KOPT-K1 (cell line): Measurements from ENCODE around the gene EYA3.
A peak's percentile ranks its signal among the peaks of the same experiment; 100 is the strongest.

Experiments
- H3K27ac ChIP-seq: fragments of 200-600 bp; sonication (generic); 2 replicates; pipeline ENCODE4 v1.5.1; 2016; ENCODE audit warnings: antibody characterized with exemption, mild to moderate bottlenecking, low read depth, low read length; ENCODE audit not compliant: poor library complexity, severe bottlenecking
- H3K36me3 ChIP-seq: fragments of 200-600 bp; sonication (generic); 2 replicates; pipeline ENCODE4 v1.5.1; 2017; ENCODE audit warnings: antibody characterized with exemption, mild to moderate bottlenecking, low read length, moderate library complexity; ENCODE audit not compliant: insufficient read depth
- H3K9me3 ChIP-seq: fragments of 200-600 bp; sonication (generic); 2 replicates; pipeline ENCODE4 v1.5.1; 2017; ENCODE audit warnings: antibody characterized with exemption, low read length, mild to moderate bottlenecking; ENCODE audit not compliant: insufficient read depth, poor library complexity, severe bottlenecking

EYA3 gene

DNA sequence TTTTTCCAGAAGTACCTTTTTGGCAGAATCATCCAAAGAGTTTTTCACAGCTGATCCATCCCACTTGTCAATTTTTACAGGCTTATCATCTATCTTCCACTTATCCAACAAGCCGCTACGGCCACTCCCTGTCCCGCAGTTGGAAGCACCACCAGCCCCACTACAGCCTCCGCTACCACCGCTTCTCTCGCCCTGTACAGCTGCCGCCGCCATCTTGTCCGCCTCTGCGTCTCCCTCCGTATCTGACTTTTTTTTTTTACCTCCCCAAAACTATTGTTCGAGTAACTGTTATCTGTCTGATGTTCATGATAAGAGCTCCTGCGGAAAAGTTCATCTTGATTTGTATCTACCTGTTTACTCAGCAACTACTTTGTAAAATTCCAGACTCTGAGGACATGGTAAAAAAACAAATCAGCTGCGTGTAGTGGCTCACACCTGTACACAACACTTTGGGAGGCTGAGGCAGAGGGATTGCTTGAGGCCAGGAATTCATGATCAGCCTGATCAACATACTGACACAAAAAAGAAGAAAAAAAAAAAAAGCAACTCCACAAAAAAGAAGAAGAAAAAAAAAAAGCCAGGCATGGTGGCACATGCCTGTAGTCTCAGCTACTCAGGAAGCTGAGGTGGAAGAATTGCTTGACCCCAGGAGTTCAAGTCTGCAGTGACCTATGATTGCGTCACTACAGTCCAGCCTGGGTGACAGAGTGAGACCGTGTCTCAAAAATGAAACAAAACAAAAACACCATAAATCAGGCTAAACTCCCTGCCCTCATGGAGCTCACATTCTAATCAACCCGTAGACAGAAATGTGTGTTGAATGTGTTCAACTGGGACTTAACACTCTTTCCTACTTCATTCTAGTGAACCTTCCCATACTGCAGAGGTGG, 8.0 kb upstream of the EYA3 start:
- Histone ChIP-seq H3K27ac (no peak overlapping the region), H3K9me3 (no peaks in the 10 kb centered on the region), H3K36me3 (no peaks in the 10 kb centered on the region)

DNA sequence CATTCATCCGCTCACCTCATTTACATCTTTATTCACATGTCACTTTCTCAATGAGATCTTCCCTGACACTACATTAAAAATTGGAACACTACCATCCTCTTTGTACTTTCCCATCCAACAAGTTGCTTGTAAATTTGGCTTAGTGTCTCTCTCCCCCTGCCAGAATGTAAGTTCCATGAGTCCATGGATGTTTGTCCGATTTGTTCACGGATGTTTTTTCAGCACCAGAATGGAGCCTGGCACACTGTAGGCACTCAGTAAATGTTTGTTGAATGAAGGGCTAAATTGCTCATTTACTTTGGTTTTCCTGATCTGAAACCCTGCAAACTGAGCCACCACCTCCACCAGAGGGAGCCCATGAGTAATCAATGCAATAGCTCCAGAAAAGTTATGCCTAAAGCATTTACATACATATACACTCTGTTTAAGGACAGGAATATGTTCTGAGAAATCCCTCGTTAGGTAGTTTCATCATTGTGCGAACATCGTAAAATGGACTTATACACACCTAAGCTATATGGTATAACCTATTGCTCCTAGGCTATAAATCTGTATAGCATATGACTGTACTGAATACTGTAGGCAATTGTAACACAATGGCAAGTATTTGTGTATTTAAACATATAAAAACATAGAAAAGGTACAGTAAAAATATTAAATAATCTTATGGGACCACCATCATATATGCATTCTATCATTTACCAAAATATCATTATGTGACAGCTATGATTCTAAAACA, 2.8 kb upstream of the EYA3 start:
- no peaks in the 10 kb centered on the region for H3K9me3 ChIP-seq
- no peaks in the 10 kb centered on the region for H3K36me3 ChIP-seq
- H3K27ac ChIP-seq: no peak overlapping the region

DNA sequence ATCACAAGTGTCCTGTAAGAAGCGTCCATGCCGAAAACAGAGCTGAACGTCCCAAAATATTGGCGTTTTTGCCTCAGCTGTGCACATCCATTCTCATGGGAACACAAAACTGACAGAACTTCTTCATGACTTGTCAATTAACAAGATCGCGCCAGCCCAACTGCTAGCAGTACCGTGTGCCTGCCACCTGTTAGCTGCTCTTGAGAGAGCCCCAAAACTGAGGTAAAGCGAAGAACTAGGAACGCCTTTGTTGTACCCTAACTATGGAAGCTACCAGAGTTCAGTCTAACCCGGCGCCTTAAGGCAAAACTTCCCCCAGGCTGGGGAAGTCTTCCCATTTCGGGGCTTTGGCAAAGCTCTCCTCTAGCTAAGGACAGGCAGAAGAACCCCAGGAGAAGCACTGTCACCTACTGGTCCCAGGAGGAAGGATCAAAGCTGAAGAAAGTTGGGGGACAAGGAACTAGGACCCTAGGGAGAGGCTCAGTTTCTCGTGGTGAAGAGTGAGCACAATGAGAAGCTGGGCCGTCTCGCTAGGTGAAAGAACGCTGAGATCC, 719 bp downstream of the EYA3 start:
- Histone ChIP-seq H3K36me3 (no peaks in the 10 kb centered on the region), H3K27ac (peak overlapping the region; percentile 77), H3K9me3 (no peaks in the 10 kb centered on the region)

DNA sequence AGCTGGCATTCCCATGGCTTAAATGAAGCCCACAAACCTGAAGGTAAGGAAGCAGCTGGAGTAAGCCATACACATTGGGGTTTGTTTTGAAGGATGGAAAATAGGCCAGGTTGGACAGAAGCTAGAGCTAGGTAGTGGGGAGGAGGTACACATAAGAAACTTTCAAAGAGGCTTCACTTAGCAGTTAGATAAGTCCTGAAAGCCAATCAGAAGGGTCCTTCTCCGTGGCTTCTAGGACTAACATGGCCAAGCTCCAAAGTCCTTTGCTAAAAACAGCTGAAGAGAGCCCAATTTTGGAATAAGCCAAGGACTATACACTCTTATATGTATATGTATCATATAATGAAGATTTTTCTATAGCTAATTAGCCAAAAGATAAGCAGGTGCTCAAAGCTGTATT, 1.8 kb downstream of the EYA3 start:
- H3K9me3 ChIP-seq: no peaks in the 10 kb centered on the region
- H3K27ac ChIP-seq: no peak overlapping the region
- H3K36me3 ChIP-seq: no peaks in the 10 kb centered on the region

DNA sequence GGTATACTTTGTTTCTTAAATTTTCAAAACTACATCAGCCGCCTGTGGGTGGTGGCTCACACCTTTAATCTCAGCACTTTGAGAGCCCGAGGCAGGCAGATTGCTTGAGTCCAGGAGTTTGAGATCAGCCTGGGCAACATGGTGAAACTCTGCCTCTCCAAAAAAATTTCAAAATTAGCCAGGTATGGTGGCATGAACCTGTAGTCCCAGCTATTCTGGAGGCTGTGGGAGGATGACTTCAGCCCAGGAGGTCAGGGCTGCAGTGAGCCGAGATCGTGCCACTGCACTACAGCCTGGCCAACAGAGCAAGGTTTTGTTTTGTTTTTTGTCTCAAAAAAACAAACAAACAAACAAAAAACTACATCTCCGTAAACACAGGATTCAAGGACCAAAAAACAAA, 3.3 kb downstream of the EYA3 start:
- Histone ChIP-seq H3K36me3 (peaks cover 7% of the 10 kb centered on the region), H3K9me3 (no peaks in the 10 kb centered on the region), H3K27ac (no peak overlapping the region)

DNA sequence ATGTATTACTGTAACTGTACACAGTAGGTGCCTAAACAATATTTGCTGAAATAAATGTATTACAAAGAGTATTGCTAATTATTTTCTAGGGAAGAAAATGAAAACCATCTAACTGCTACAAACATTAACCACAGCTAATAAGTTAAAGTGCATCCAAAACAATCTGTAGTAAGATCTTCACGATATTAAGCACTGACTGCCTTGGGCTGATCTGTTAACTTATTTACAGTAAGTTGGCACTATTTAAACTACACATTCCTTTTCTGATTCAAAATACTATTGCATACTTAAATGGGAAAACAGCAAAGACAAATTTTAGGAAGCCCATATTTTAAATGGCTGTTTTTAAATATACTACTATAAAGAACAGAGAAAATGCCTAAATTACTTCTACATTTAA, 4.5 kb downstream of the EYA3 start:
- H3K9me3 ChIP-seq: no peaks in the 10 kb centered on the region
- H3K27ac ChIP-seq: no peak overlapping the region
- H3K36me3 ChIP-seq: peaks cover 20% of the 10 kb centered on the region

DNA sequence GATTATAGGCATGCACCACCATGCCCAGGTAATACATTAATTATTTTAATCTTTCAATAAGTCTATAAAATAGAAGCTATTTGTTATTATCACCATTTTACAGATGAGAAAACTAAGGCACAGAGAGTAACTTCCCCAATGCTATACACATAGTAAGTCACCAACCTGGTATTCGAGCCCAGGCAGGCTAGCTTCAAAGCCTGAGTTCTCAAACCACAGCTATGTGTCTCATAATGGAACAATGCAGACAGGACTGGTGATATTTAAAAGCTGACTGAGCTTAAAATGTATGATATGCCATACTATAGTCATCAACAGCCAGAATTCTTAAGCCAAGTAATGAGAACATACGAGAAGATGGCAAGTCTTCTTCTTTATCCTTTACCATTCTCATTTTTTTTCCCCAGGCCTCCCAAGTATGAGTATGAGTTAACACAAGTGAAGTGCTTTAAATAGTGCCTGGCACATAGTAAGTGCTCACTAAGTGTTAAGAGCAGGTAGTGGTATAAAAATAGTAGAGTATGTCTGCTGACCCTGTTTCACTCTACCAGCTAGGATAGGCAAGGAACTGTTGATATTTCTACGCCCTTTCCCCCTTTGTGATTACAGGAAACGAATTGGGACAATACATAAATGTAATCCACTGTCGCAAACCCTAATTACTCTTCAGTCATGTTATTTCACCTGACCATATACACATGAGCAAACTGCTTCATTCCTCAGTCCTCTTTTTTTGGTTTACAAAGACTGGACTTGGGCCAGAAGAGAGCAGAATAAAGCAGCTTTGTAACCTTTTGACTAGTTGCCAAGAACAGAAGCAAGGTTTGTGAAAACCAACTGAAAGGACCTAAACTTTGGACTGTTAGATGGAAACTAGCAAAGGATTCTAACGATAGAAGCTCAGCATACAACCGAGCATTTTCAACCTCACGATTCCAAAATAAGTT, 9.5 kb downstream of the EYA3 start:
- peaks cover 23% of the 10 kb centered on the region for H3K36me3 ChIP-seq
- no peaks in the 10 kb centered on the region for H3K9me3 ChIP-seq
- no peak overlapping the region for H3K27ac ChIP-seq

DNA sequence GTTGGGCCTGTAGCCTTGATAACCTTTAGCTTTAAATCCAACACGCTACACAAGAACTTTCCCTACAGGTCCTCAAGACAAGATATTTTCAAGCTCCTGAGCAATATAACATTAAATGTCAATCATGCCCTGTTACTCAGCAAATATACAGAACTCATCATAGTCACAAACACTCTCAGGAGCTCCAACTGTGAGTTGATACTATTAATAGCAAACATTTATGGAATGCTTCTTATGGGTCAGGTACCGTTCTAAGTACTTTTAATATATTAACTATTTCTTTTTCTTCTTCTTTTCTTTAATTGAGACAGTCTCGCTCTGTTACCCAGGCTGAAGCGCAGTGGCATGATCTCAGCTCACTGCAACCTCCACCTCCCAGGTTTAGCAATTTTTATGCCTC, 10.1 kb downstream of the EYA3 start:
- no peak overlapping the region for H3K27ac ChIP-seq
- no peaks in the 10 kb centered on the region for H3K9me3 ChIP-seq
- peaks cover 23% of the 10 kb centered on the region for H3K36me3 ChIP-seq

DNA sequence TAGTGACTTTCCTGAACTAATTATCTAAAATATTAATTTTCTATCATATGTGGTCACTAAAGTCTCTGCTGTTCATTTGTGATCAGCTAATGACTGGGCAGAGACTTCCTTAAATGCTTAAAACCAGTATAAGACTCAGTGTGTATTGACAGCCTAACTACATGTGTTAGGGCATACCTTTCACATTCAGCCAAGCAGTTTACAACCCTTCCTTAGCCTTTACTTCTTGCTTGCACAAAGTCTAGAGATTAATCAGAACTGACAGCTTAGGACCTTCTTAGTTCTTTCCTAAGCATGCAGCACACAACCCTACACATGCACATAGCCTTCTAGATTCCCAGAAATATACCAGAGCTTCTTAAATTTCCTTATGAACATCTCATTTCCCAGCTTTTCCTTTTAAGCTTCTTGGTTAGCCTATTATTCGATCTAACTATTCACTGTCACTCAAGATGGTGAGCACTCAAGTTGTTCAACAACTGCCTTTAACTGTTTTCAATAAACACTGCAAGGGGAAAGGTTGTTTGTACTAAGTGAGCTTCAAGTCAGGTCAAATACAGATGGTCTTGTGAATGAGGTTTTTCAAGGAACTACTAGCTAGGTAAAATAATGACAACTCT, 13.4 kb downstream of the EYA3 start:
- peaks cover 14% of the 10 kb centered on the region for H3K36me3 ChIP-seq
- no peak overlapping the region for H3K27ac ChIP-seq
- H3K9me3 ChIP-seq: no peaks in the 10 kb centered on the region

DNA sequence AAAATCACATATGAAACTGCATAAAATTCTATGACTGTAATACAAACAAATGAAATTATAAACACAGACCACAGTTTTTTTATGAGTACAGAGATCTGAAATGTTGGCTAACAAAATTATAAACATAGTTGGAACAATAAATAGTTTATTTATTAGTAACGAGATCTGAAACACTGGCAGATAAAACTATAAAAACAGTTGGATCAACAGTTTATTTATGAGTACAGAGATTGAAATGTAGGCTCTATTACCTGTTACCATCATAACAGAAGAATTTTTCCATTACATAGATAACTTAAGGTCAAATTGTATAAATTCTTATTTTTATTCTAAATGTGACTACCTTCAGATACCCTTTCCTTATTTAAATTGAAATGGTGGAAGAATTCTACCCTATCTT, 14.5 kb downstream of the EYA3 start:
- Histone ChIP-seq H3K36me3 (peaks cover 3% of the 10 kb centered on the region), H3K27ac (no peak overlapping the region), H3K9me3 (no peaks in the 10 kb centered on the region)

DNA sequence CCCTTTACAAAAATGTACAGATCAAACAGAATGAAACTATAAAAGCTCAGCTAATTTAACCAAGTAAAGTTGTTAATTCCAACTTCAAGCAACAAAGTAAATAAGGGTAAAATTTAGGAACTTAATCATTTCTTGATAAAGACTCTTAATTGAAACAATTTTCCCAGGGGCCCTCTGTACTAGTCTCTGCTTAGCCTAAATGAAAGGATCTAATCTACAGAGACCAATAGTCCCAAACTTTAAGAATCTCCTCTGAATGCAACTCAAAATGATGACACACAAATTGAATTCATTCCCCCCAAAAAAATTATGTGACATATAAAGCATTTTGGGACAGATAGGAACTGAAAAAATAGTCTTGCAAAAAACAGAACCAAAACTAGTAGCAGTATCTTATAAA, 16.6 kb downstream of the EYA3 start:
- no peak overlapping the region for H3K27ac ChIP-seq
- H3K9me3 ChIP-seq: no peaks in the 10 kb centered on the region
- no peaks in the 10 kb centered on the region for H3K36me3 ChIP-seq

DNA sequence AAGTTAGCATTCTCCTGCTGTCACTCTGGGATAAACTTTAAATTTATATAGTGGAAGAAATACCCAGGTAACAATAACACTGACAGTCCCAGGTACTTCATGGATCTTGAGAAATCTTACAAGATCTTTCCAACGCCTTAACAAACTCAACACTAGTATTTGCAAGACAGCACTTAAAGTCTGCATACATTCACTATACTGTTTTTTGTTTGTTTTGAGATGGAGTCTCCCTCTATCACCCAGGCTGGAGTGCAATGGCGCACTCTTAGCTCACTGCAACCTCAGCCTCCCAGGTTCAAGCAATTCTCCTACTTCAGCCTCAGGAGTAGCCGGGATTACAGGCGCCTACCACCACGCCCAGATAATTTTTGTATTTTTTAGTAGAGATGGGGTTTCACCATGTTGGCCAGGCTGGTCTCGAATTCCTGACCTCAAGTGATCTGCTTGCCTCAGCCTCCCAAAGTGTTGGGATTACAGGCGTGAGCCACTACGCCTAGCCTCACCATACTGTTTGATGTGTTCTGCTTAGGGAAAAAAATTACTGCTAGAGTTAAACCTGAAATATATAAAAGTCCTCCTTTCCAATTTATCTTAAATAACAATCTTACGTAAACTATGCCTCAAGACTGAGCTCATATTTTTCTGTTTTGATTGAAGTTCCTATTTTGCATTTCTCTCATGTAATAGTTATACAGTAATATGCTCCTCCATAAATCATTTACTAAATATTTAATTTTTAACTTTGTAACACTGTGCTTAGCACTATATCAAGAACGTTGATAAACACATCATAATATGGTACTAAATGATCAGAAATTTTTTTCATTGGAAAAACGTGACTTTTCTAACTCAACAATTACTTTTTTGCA, 17.5 kb downstream of the EYA3 start:
- H3K9me3 ChIP-seq: no peaks in the 10 kb centered on the region
- H3K27ac ChIP-seq: no peak overlapping the region
- no peaks in the 10 kb centered on the region for H3K36me3 ChIP-seq

DNA sequence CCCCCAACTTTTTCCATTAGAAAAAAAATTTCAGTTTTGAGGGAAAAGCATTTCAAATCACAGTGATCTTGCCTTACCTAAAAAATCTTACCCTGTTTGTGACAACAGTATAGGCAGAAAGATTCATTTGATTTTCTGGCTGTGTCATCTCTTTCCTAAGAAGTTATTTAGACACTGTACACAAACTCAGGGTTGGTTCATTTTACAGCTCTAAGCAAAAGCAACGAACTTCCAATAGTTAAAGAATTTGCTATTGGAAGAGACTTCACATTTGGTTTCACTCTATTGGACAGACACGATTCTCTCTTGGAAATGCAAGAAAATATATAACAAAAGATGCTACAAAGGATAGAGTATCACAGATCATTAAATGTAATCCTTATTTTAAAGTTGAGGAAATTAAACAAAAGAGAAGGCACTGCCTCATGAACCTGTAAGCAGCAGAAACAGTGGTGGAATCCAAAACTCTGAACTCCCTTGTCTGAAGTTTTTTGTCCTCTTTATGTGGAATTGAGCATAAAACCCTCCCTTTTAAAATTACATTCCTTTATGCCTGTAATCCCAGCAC, 20.8 kb downstream of the EYA3 start:
- no peak overlapping the region for H3K27ac ChIP-seq
- peaks cover 12% of the 10 kb centered on the region; the same call in 1 of the 2 replicates for H3K36me3 ChIP-seq
- H3K9me3 ChIP-seq: no peaks in the 10 kb centered on the region
